ENCODE measurements around the gene RPF1.
"Not testable (repeated sequence)": the region's sequence is repeated elsewhere in the genome, so short reads cannot be mapped to it uniquely, and the experiment has no call there.

RPF1 gene

GRCh38 chr1:84505493-84506001 is 26.5 kb downstream of the RPF1 start:
- peak overlapping the region; percentile 84 for H3K4me3 ChIP-seq (ENCODE audit: low read depth, low read length)
- TF ChIP-seq, protein P1, sequence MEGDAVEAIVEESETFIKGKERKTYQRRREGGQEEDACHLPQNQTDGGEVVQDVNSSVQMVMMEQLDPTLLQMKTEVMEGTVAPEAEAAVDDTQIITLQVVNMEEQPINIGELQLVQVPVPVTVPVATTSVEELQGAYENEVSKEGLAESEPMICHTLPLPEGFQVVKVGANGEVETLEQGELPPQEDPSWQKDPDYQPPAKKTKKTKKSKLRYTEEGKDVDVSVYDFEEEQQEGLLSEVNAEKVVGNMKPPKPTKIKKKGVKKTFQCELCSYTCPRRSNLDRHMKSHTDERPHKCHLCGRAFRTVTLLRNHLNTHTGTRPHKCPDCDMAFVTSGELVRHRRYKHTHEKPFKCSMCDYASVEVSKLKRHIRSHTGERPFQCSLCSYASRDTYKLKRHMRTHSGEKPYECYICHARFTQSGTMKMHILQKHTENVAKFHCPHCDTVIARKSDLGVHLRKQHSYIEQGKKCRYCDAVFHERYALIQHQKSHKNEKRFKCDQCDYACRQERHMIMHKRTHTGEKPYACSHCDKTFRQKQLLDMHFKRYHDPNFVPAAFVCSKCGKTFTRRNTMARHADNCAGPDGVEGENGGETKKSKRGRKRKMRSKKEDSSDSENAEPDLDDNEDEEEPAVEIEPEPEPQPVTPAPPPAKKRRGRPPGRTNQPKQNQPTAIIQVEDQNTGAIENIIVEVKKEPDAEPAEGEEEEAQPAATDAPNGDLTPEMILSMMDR (IDR thresholded peaks at IDR 0.05; ENCODE audit: low read depth, low read length, missing control alignments) = no peak
- DNase-seq (ENCODE audit: low read depth) = no peak

GRCh38 chr1:84506002-84506728 is 27.1 kb downstream of the RPF1 start, which contains the start of the genes GNG5 and SPATA1:
TSS of gene GNG5 (minus strand) at chr1:84506581. CDS start at chr1:84506091, 490 bp downstream.
TSS of gene SPATA1 (plus strand) at chr1:84506386. CDS start at chr1:84516360, 9,974 bp downstream.
- TF ChIP-seq, protein P1 (IDR thresholded peaks at IDR 0.05; ENCODE audit: low read depth, low read length, missing control alignments) = no peak
- DNase-seq (ENCODE audit: low read depth) = peak; percentile 86
- H3K4me3 ChIP-seq (ENCODE audit: low read depth, low read length) = peak within 1 kb of the TSS; percentile 84

- TF ChIP-seq, protein P1 (IDR thresholded peaks at IDR 0.05; ENCODE audit: low read depth, low read length, missing control alignments) = no peak
- no peak for DNase-seq (ENCODE audit: low read depth)
- peak overlapping the region; percentile 84 for H3K4me3 ChIP-seq (ENCODE audit: low read depth, low read length)
Measured at GRCh38 chr1:84506729-84507453, 27.8 kb downstream of the RPF1 start.

- not testable (repeated sequence) for DNase-seq (ENCODE audit: low read depth); H3K4me3 ChIP-seq (ENCODE audit: low read depth, low read length)
Measured at GRCh38 chr1:84507887-84508286, 28.8 kb downstream of the RPF1 start.

- H3K4me3 ChIP-seq (ENCODE audit: low read depth, low read length) = no peak overlapping the region
- DNase-seq (ENCODE audit: low read depth) = no peak
- TF ChIP-seq, protein P1 (IDR thresholded peaks at IDR 0.05; ENCODE audit: low read depth, low read length, missing control alignments) = no peak
Measured at GRCh38 chr1:84508510-84508909, 29.4 kb downstream of the RPF1 start.

DNA sequence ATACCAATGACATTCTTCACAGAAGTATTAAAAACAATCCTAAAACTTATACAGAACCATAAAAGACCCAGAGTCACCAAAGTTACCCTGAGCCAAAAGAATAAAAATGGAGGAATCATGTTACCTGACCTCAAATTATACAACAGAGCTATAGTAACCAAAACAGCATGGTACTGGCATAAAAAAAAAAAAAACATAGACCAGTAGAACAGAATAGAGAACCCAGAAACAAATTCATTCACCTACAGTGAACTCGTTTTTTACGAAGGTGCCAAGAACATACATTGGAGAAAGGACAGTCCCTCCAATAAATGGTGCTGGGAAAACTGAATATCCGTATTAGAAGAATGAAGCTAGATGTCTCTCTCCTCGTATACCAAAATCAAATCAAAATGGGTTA is 30.0 kb downstream of the RPF1 start:
- no peak for DNase-seq (ENCODE audit: low read depth)
- TF ChIP-seq, protein P1 (IDR thresholded peaks at IDR 0.05; ENCODE audit: low read depth, low read length, missing control alignments) = no peak
- H3K4me3 ChIP-seq (ENCODE audit: low read depth, low read length) = no peak overlapping the region

- TF ChIP-seq, protein P1 (IDR thresholded peaks at IDR 0.05; ENCODE audit: low read depth, low read length, missing control alignments) = no peak
- DNase-seq (ENCODE audit: low read depth) = no peak
- H3K4me3 ChIP-seq (ENCODE audit: low read depth, low read length) = no peak overlapping the region
Measured at GRCh38 chr1:84510165-84510564, 31.1 kb downstream of the RPF1 start.
